Mucosa of stomach (tissue), 1 donor: ENCODE data around the gene HTR6.

Experiments
- H3K27me3 ChIP-seq: one replicate; pipeline ENCODE4 v1.7.0; 2013; ENCODE audit warnings: mild to moderate bottlenecking, low read length; ENCODE audit not compliant: control insufficient read depth, insufficient read depth
- H3K36me3 ChIP-seq: one replicate; pipeline ENCODE4 v1.7.0; 2013; ENCODE audit warnings: low read length; ENCODE audit not compliant: control insufficient read depth, insufficient read depth
- H3K4me1 ChIP-seq: one replicate; pipeline ENCODE4 v1.7.0; 2013; ENCODE audit warnings: mild to moderate bottlenecking, low read length; ENCODE audit not compliant: control insufficient read depth, insufficient read depth
- H3K4me3 ChIP-seq: one replicate; pipeline ENCODE4 v1.7.0; 2013; ENCODE audit warnings: low read length
- H3K9ac ChIP-seq: one replicate; pipeline ENCODE4 v1.7.0; 2013; ENCODE audit warnings: mild to moderate bottlenecking, low read length, moderate library complexity
- H3K9me3 ChIP-seq: one replicate; pipeline ENCODE4 v1.7.0; 2013; ENCODE audit warnings: mild to moderate bottlenecking, low read length, moderate library complexity; ENCODE audit not compliant: control insufficient read depth
- donor health status: Pancreatic carcinoma.

HTR6 gene

DNA sequence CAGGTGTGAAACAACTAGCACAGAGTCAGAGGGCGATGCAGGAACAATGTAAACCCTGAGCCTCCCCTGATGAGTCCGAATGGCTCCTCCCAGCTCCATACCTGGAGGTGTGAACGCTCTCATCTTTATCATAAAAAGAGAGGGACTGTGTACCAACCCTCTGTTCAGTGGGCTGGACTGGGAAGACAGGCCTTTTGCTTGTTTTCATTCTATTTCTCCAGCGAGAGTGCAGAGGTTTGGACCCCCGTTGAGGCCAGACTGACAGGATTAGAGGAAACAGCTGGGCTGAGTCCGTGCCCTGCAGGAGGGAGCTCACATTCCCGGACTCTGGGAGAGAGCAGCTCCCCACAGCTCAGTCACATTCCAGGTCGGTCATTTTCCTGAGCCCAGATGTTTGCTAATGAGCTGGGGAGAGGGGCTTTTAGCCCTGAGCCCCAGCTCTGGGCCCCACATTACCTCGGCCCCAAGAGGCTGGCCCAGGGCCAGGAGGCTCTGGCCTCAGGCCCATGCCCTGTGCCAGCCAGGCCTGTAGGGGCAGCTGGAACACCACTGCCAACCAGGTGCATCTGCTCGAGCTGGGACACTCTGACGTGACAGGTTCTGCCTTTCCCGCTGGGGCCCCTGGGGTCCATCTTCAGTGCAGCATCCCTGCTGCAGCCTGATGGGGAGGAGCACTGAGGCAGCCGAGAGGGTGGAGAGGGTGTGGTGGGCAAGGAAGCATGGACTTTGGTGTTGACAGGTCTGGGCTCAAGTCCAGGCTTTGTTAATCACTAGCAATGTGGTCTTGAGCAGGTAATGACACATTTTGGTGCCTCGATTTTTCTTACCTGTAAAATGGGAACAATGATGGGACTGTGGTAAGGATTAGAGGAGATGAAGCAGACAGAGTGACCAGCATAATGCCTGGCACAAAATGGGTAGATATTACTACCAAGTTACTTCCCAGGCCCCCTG is 24.0 kb upstream of the HTR6 start:
- H3K4me3 ChIP-seq: no peak overlapping the region
- no peaks in the 10 kb centered on the region for H3K36me3 ChIP-seq
- H3K9me3 ChIP-seq: no peaks in the 10 kb centered on the region
- H3K4me1 ChIP-seq: peaks cover 44% of the 10 kb centered on the region
- no peaks in the 10 kb centered on the region for H3K27me3 ChIP-seq
- H3K9ac ChIP-seq: peak overlapping the region; percentile 26

- peak overlapping the region; percentile 82 for H3K9ac ChIP-seq
- H3K27me3 ChIP-seq: no peaks in the 10 kb centered on the region
- H3K36me3 ChIP-seq: no peaks in the 10 kb centered on the region
- H3K4me1 ChIP-seq: peaks cover 69% of the 10 kb centered on the region
- peak overlapping the region; percentile 23 for H3K4me3 ChIP-seq
- H3K9me3 ChIP-seq: no peaks in the 10 kb centered on the region
Observed at GRCh38 chr1:19643121-19643520, 21.6 kb upstream of the HTR6 start.

DNA sequence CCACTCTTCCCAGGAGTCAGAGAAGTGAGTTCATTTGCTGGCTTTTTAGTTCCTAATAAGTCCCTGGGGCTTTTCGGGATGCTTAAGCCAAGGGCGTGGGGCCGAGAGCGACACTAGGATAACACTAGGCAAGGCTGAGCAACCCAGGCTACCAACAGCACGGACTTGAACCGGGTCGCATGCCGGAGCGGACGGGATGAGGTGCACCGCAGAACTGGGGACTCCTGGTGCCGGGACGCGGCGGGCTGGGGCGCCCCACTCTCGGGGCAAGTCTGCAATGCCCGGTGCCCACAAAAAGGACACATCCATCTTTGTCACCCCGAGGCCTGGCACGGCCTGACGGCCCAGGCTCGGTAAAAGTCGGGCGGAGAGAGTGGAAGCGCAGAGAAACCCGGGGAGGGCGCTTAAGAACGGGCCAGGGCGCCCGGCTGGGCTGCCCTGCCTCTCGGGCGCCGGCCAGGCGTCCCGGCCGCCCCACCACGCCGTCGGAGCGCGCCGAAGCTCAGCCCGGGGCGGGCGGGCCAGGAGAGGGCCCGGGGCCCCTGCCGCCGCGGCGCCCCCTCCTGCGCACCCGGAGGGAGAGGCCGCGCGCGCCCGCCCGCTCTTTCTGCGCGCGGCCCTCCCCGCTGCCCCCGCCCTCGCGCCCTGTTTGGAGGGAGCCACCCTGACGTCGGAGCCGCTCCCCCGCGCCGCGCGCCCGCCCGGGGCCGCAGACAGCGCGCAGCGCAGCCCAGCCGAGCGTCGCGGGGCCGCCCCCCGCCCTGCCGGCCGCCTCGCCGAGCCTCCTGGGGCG is 20.9 kb upstream of the HTR6 start, which contains the start of gene NBL1:
Gene NBL1 (plus strand): TSS at position 710 of the 793 bp plus-strand sequence. CDS start 10,720 bp downstream, outside the sequence.
- peaks cover 76% of the 10 kb centered on the region for H3K4me1 ChIP-seq
- no peaks in the 10 kb centered on the region for H3K36me3 ChIP-seq
- no peaks in the 10 kb centered on the region for H3K27me3 ChIP-seq
- peak within 1 kb of the TSS; percentile 82 for H3K4me3 ChIP-seq
- H3K9ac ChIP-seq: peak within 1 kb of the TSS; percentile 98
- H3K9me3 ChIP-seq: no peaks in the 10 kb centered on the region

GRCh38 chr1:19644395-19644680 is 20.3 kb upstream of the HTR6 start:
- no peaks in the 10 kb centered on the region for H3K36me3 ChIP-seq
- H3K4me3 ChIP-seq: no peak overlapping the region
- H3K27me3 ChIP-seq: no peaks in the 10 kb centered on the region
- H3K9me3 ChIP-seq: no peaks in the 10 kb centered on the region
- H3K4me1 ChIP-seq: peaks cover 72% of the 10 kb centered on the region
- H3K9ac ChIP-seq: peak overlapping the region; percentile 98

GRCh38 chr1:19644681-19645410 is 19.8 kb upstream of the HTR6 start:
- no peaks in the 10 kb centered on the region for H3K27me3 ChIP-seq
- peaks cover 67% of the 10 kb centered on the region for H3K4me1 ChIP-seq
- peak overlapping the region; percentile 98 for H3K9ac ChIP-seq
- no peaks in the 10 kb centered on the region for H3K9me3 ChIP-seq
- no peaks in the 10 kb centered on the region for H3K36me3 ChIP-seq
- peak overlapping the region; percentile 82 for H3K4me3 ChIP-seq

- Histone ChIP-seq H3K4me1 (peaks cover 66% of the 10 kb centered on the region), H3K4me3 (peak overlapping the region; percentile 82), H3K36me3 (no peaks in the 10 kb centered on the region), H3K27me3 (no peaks in the 10 kb centered on the region), H3K9me3 (no peaks in the 10 kb centered on the region), H3K9ac (peak overlapping the region; percentile 98)
Observed at GRCh38 chr1:19645411-19646251, 19.0 kb upstream of the HTR6 start.

GRCh38 chr1:19646377-19647319 is 18.0 kb upstream of the HTR6 start:
- Histone ChIP-seq H3K4me1 (peaks cover 65% of the 10 kb centered on the region), H3K36me3 (no peaks in the 10 kb centered on the region), H3K4me3 (peak overlapping the region; percentile 9), H3K9ac (peak overlapping the region; percentile 98), H3K27me3 (no peaks in the 10 kb centered on the region), H3K9me3 (no peaks in the 10 kb centered on the region)

DNA sequence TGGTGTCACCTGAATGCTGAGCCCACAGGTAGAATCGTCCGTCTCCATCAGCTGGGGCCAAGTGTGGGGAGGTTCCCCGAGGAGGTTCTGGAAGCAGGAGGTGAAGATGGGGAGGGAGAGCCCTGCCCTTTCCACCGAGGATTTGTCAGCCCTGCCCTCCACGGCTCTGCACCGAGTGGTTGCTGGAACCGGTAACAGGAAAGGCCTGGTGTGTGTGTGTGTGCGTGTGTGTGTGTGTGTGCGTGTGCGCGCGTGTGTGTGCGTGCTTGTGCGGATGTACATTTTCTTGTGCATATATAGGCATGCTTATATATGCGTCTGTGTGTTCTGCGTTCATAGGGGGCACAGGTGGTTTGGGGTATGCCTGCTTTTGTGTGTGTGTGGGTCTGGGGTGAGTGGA is 17.0 kb upstream of the HTR6 start:
- Histone ChIP-seq H3K9me3 (no peaks in the 10 kb centered on the region), H3K4me1 (peaks cover 62% of the 10 kb centered on the region), H3K9ac (no peak overlapping the region), H3K4me3 (no peak overlapping the region), H3K36me3 (no peaks in the 10 kb centered on the region), H3K27me3 (no peaks in the 10 kb centered on the region)

- Histone ChIP-seq H3K4me3 (no peak overlapping the region), H3K9me3 (no peaks in the 10 kb centered on the region), H3K36me3 (no peaks in the 10 kb centered on the region), H3K27me3 (no peaks in the 10 kb centered on the region), H3K4me1 (peaks cover 56% of the 10 kb centered on the region), H3K9ac (peak overlapping the region; percentile 38)
Observed at GRCh38 chr1:19648239-19648638, 16.4 kb upstream of the HTR6 start.

DNA sequence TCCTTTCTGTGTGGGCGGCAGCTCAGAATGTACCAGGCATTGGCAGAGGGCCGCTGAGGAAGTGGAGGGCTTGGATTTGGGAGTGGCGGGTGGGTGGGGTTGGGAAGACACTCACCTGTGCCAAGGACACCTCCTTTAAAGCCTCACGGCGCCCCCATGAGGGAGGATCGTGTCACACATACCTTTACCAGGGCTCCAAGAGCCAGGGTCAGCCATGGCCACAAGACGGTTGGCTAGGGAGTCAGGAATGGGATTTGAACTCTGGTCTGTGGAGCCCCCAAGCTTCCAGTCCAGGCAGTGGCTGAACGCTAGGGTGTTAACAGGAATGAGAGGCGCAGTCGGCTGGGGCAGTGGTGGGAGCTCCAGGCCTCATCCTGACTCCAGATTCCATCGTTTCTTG is 16.0 kb upstream of the HTR6 start:
- Histone ChIP-seq H3K9ac (peak overlapping the region; percentile 38), H3K9me3 (no peaks in the 10 kb centered on the region), H3K36me3 (no peaks in the 10 kb centered on the region), H3K4me1 (peaks cover 58% of the 10 kb centered on the region), H3K27me3 (no peaks in the 10 kb centered on the region), H3K4me3 (no peak overlapping the region)
